Activated naive CD8-positive, alpha-beta T cell treated with anti-CD3 and anti-CD28 coated beads, Interleukin-2, amount 50 U/mL, for 24 hours (primary cell): ENCODE data around the gene ETF1.
A peak's percentile ranks its signal among the peaks of the same experiment; 100 is the strongest.

Experiments
- ATAC-seq: fragments of 150-1000 bp; cut with Tn5 transposase; one replicate; pipeline ENCODE4 v1.10.0; 2021
- DNase-seq: peaks from one replicate; pipeline ENCODE4 v3.0.0; 2021
- H3K27ac Mint-ChIP-seq: one replicate; pipeline ENCODE4 v1.8.0; 2021; ENCODE audit warnings: mild to moderate bottlenecking, mixed read lengths
- H3K27me3 Mint-ChIP-seq: one replicate; pipeline ENCODE4 v1.8.0; 2021; ENCODE audit warnings: mixed read lengths
- H3K36me3 Mint-ChIP-seq: one replicate; pipeline ENCODE4 v1.8.0; 2021; ENCODE audit warnings: low read depth, mixed read lengths
- H3K4me1 Mint-ChIP-seq: one replicate; pipeline ENCODE4 v1.8.0; 2021; ENCODE audit warnings: mixed read lengths
- H3K4me3 Mint-ChIP-seq: one replicate; pipeline ENCODE4 v1.8.0; 2021; ENCODE audit warnings: mild to moderate bottlenecking, moderate library complexity, mixed read lengths
- H3K9me3 Mint-ChIP-seq: one replicate; pipeline ENCODE4 v1.8.0; 2021; ENCODE audit warnings: mixed read lengths

ETF1 gene

GRCh38 chr5:138542956-138543729 is at the start of gene ETF1:
Gene ETF1, minus strand, starts transcription at chr5:138543236. Its CDS starts 318 bp downstream, at chr5:138542918.
- peak within 1 kb of the TSS; percentile 100 for H3K27ac Mint-ChIP-seq
- no peaks in the 10 kb centered on the region for H3K27me3 Mint-ChIP-seq
- no peaks in the 10 kb centered on the region for H3K9me3 Mint-ChIP-seq
- peaks cover 59% of the 10 kb centered on the region for H3K36me3 Mint-ChIP-seq
- ATAC-seq (peak; percentile 94), DNase-seq (peak; percentile 99)
- H3K4me1 Mint-ChIP-seq = peaks cover 77% of the 10 kb centered on the region
- peak within 1 kb of the TSS; percentile 100 for H3K4me3 Mint-ChIP-seq

- H3K4me3 Mint-ChIP-seq = no peak overlapping the region
- H3K4me1 Mint-ChIP-seq = no peaks in the 10 kb centered on the region
- H3K9me3 Mint-ChIP-seq = no peaks in the 10 kb centered on the region
- no peak overlapping the region for H3K27ac Mint-ChIP-seq
- H3K36me3 Mint-ChIP-seq = no peaks in the 10 kb centered on the region
- ATAC-seq = no peak
- DNase-seq = no peak
- peaks cover 9% of the 10 kb centered on the region for H3K27me3 Mint-ChIP-seq
These were observed 45.2 kb upstream of the ETF1 start for GRCh38 chr5:138588013-138588788.

- no peak for ATAC-seq
- DNase-seq = no peak
- Mint-ChIP-seq H3K27ac (no peak overlapping the region), H3K27me3 (peaks cover 3% of the 10 kb centered on the region), H3K4me1 (no peaks in the 10 kb centered on the region), H3K36me3 (no peaks in the 10 kb centered on the region), H3K9me3 (no peaks in the 10 kb centered on the region), H3K4me3 (no peak overlapping the region)
These were observed 42.1 kb upstream of the ETF1 start for GRCh38 chr5:138585157-138585556.

- ATAC-seq = no peak
- H3K4me1 Mint-ChIP-seq = peaks cover 3% of the 10 kb centered on the region
- no peak overlapping the region for H3K4me3 Mint-ChIP-seq
- no peaks in the 10 kb centered on the region for H3K9me3 Mint-ChIP-seq
- no peak for DNase-seq
- no peaks in the 10 kb centered on the region for H3K36me3 Mint-ChIP-seq
- H3K27me3 Mint-ChIP-seq = peaks cover 3% of the 10 kb centered on the region
- H3K27ac Mint-ChIP-seq = no peak overlapping the region
These were observed 41.1 kb upstream of the ETF1 start for GRCh38 chr5:138583984-138584637.

GRCh38 chr5:138582959-138583358 is 39.9 kb upstream of the ETF1 start:
- DNase-seq (no peak), ATAC-seq (no peak)
- Mint-ChIP-seq H3K36me3 (no peaks in the 10 kb centered on the region), H3K4me3 (no peak overlapping the region), H3K4me1 (peaks cover 3% of the 10 kb centered on the region), H3K9me3 (no peaks in the 10 kb centered on the region), H3K27me3 (peaks cover 3% of the 10 kb centered on the region), H3K27ac (no peak overlapping the region)

GRCh38 chr5:138580777-138581176 is 37.7 kb upstream of the ETF1 start:
- no peak for ATAC-seq
- H3K4me1 Mint-ChIP-seq = peaks cover 9% of the 10 kb centered on the region

GRCh38 chr5:138580001-138580400 is 37.0 kb upstream of the ETF1 start:
- Mint-ChIP-seq H3K4me1 (peaks cover 13% of the 10 kb centered on the region), H3K27me3 (no peaks in the 10 kb centered on the region), H3K36me3 (peaks cover 6% of the 10 kb centered on the region), H3K27ac (no peak overlapping the region), H3K9me3 (peaks cover 4% of the 10 kb centered on the region), H3K4me3 (no peak overlapping the region)
- ATAC-seq (no peak), DNase-seq (no peak)

More at GRCh38 chr5:138580777-138581176, 37.7 kb upstream of the ETF1 start:
- H3K4me3 Mint-ChIP-seq = no peak overlapping the region
- H3K9me3 Mint-ChIP-seq = peaks cover 3% of the 10 kb centered on the region
- no peak overlapping the region for H3K27ac Mint-ChIP-seq
- DNase-seq = no peak
- peaks cover 2% of the 10 kb centered on the region for H3K36me3 Mint-ChIP-seq
- H3K27me3 Mint-ChIP-seq = no peaks in the 10 kb centered on the region

- Mint-ChIP-seq H3K9me3 (peaks cover 4% of the 10 kb centered on the region), H3K27me3 (no peaks in the 10 kb centered on the region), H3K4me1 (peaks cover 18% of the 10 kb centered on the region), H3K36me3 (peaks cover 12% of the 10 kb centered on the region), H3K4me3 (no peak overlapping the region), H3K27ac (no peak overlapping the region)
- ATAC-seq (no peak), DNase-seq (no peak)
These were observed 36.5 kb upstream of the ETF1 start for GRCh38 chr5:138579517-138579863.

GRCh38 chr5:138577452-138577851 is 34.4 kb upstream of the ETF1 start:
- Mint-ChIP-seq H3K4me1 (peaks cover 36% of the 10 kb centered on the region), H3K9me3 (peaks cover 4% of the 10 kb centered on the region), H3K36me3 (peaks cover 32% of the 10 kb centered on the region), H3K27ac (no peak overlapping the region), H3K27me3 (no peaks in the 10 kb centered on the region), H3K4me3 (no peak overlapping the region)
- no peak for DNase-seq
- ATAC-seq = no peak

- peaks cover 54% of the 10 kb centered on the region for H3K4me1 Mint-ChIP-seq
These were observed 32.4 kb upstream of the ETF1 start, which contains the start of gene HSPA9 for GRCh38 chr5:138575194-138576015. Gene HSPA9, minus strand, starts transcription at chr5:138575401. Its CDS starts 83 bp downstream, at chr5:138575318.

GRCh38 chr5:138574744-138575193 is 31.7 kb upstream of the ETF1 start:
- H3K27me3 Mint-ChIP-seq = no peaks in the 10 kb centered on the region
- H3K4me3 Mint-ChIP-seq = peak overlapping the region; percentile 99
- ATAC-seq (peak; percentile 27), DNase-seq (no peak)
- H3K9me3 Mint-ChIP-seq = peaks cover 4% of the 10 kb centered on the region
- peaks cover 61% of the 10 kb centered on the region for H3K4me1 Mint-ChIP-seq
- H3K27ac Mint-ChIP-seq = peak overlapping the region; percentile 100
- peaks cover 57% of the 10 kb centered on the region for H3K36me3 Mint-ChIP-seq

More at GRCh38 chr5:138575194-138576015, 32.4 kb upstream of the ETF1 start, which contains the start of gene HSPA9:
- Mint-ChIP-seq H3K36me3 (peaks cover 51% of the 10 kb centered on the region), H3K9me3 (peaks cover 4% of the 10 kb centered on the region), H3K27ac (peak within 1 kb of the TSS; percentile 100), H3K27me3 (no peaks in the 10 kb centered on the region), H3K4me3 (peak within 1 kb of the TSS; percentile 99)
- DNase-seq (peak; percentile 96), ATAC-seq (peak; percentile 89)

GRCh38 chr5:138573949-138574670 is 31.1 kb upstream of the ETF1 start:
- no peak for DNase-seq
- Mint-ChIP-seq H3K4me1 (peaks cover 63% of the 10 kb centered on the region), H3K4me3 (peak overlapping the region; percentile 99), H3K36me3 (peaks cover 62% of the 10 kb centered on the region), H3K27ac (peak overlapping the region; percentile 100), H3K9me3 (peaks cover 4% of the 10 kb centered on the region), H3K27me3 (no peaks in the 10 kb centered on the region)
- ATAC-seq = no peak

- Mint-ChIP-seq H3K4me3 (peak overlapping the region; percentile 99), H3K27me3 (no peaks in the 10 kb centered on the region), H3K4me1 (peaks cover 72% of the 10 kb centered on the region), H3K9me3 (peaks cover 4% of the 10 kb centered on the region), H3K36me3 (peaks cover 71% of the 10 kb centered on the region), H3K27ac (peak overlapping the region; percentile 100)
- DNase-seq (no peak), ATAC-seq (no peak)
These were observed 30.2 kb upstream of the ETF1 start for GRCh38 chr5:138573223-138573622.
